GM18858 (cell line): ENCODE data around the gene UBAP2L.
"Not testable (repeated sequence)": the region's sequence is repeated elsewhere in the genome, so short reads cannot be mapped to it uniquely, and the experiment has no call there.

Source experiments
- ATAC-seq: cut with Tn5 transposase; IDR thresholded peaks from one replicate; pipeline ENCODE4 v1.9.1; 2021; ENCODE audit not compliant: unreplicated experiment

UBAP2L gene

DNA sequence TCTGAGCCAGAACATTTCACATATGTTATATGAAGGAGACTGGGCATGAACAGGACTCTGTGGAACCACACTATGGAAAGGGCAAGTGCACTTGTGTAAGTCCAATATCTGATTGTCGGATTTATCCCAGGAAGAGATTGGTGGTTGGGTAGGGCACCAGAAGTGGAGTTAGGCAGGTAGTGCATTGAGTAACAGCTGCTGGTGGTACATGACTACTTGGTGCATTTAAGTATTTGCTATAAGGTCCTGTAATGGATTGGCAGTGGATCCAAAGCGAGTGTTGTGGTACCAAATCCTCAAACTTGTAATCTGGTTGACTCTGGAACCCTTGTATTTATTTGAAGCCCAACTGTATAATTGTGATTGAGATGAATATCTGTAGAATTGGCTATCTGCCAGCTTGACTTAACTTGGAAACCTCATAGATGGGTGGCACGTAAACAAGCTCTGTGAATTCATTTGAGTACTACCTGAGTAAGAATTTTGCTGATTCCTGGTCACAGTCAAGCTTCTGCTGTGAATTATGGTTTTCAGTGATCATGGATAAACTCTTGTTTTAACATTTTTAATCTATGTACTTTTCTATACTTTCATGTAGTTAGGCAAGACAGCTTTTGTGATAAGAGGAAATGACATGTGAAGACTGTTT is 21.1 kb downstream of the UBAP2L start:
- no peak for ATAC-seq

DNA sequence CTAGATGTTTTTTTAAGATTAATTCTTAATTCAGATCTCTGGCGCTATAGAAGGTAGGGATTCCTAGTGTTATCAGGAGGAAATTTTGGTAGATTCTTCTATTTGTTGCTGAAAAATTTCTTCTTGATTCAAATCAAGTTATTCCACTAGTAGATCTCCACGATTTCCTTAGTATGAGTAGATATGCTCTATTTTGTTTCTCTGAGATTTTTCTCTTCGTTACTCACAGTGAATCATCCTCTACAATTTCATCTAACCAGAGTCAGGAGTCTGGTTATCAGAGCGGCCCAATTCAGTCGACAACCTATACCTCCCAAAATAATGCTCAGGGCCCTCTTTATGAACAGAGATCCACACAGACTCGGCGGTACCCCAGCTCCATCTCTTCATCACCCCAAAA is 32.9 kb downstream of the UBAP2L start:
- no peak for ATAC-seq

DNA sequence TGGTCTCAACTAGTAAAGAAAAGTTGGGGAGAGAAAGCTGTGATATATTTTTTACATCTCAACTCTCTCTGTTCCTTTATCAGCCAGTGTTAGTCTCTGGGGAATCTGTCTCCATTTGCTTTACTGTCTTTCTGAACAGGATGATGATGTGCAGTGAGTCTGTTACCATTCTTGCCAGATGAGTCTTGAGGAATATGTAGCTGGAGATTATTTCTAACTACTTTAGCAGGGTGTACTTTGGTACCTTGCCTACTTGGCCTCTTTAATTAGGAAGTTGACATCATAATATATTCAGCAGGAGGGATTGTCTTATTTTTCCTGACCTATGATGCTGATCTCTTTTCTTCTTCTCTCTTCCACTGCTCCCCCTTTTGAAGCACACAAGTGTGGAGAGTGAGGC is 35.9 kb downstream of the UBAP2L start:
- ATAC-seq = no peak

DNA sequence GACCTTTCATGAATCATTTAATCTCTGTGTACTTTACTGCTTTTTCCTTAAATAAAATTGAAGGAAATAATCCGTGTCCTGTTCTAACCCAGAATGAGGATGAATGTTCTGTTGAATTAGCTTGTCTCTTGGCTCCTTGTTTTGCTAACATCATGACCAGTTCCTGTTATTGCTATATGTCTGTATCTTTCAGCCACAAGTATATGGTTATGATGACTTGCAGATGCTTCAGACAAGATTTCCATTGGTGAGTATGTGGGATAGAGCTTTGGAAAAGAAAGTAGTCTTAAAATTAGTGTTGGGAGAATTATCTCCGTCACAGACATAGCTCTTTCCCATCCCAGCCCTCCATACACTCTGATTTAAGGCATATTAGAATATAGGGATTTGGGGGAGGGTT is 38.0 kb downstream of the UBAP2L start:
- ATAC-seq = no peak

DNA sequence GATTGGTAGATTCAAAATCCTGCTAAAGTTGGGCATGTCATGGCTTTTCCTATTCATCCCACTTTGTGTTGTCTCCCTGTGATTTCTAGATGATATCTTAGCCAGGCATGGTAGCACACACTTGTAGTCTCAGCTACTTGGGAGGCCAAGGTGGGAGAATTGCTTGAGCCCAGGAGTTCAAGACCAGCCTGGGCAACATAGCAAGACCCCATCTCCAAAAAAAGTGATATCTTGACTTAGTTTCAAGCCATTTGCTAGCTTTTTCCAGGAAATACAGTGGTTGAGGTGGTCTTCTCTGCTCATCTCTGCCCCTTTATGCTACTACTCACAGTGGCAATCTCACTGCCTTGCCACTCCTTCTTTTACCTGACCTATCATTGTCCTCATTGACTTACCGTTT is 39.4 kb downstream of the UBAP2L start:
- ATAC-seq = no peak

DNA sequence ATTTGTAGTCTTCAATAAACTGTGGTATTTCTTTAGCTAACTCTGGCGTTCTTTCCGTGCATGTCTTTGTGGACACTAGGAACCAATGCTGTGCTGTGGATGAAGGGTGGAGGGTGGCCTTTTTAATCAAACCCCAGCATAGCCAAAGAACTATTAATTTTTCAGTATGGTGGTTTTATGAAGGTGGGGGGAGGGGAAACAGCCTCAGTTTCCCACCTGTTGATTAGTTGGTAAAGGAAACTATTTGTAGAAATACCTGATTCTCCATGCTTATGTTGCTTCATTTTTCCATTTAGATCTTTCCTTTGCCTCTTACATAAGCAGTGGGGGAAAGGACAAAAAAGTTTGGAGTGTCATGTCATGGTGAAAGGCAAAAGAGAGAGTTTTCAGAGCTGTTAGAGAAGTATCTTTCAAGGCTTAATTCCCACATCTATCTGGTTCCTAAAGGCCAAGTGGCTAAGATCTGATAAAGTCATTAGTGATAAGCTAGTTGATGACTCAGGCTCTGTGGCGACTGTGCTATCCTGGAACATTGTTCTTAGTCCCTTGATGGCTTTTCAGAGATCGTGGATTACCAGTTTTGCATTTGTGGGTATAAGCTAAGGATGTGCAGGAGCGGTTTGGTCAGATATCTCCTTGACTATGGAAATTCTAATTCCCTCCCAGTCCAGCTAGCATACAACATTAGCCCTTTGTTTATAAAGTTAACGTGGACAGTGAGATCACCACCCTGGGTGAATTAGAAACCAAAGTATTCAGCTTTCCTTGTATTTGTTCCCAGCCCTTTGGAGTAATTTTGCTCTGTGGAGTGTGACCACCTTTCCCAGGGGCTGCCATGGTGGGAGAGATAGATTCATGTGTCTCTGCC is 42.9 kb downstream of the UBAP2L start:
- ATAC-seq = no peak

DNA sequence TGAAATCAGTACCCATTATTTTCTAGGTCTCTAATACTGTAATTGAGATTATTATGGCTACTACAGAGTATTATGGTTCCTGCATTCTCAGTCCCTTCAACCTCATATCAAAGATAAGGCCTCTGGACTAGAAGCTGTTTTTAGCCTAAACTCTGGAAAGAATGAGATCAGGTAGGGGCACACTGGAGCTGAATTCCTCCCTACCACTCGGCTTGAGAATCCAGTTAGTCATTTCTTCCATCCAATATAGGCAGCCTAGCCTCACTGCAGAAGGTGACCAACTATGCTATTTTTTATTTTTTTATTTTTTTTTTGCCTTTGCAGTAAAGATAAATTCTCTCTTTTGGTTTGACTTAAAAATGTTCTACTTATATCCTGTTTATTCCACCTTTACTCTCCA is 43.7 kb downstream of the UBAP2L start:
- no peak for ATAC-seq

DNA sequence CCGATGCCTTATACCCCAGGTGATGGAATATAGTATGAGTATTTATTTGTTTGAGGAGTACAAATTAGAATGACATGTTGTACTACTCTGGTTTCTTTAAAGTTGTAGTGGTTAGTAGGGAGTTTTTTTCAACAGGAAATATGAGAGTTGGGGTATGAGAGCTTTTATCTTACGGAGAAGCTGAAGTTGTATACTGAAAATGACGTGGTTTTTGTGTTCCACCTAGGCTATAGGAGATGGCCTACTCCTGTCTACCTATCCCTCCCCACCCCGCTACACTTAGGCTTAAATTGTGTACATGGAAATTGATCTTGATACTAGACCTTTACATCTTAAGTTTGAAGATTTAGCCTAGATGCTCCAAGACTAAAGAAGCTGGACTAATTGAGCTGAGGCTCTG is 44.8 kb downstream of the UBAP2L start:
- ATAC-seq = no peak

DNA sequence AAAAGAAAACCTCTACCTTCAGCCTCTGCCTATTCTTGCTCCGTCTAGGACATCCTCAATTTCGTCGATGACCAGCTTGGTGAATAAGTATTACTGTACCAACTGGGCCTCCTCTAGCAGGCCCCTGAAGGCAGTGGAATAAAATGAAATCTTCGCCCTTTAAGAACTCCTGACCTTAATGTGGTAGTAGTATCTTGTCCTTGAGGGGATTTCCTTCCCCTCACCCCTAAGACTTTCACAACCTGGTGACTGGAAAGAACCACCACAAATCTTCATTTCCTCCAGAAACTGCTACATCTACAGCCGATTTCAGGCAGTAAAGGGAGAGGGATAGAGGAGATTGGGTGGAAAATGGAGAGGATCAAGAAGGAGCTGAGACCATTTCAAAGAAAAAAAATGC is 50.1 kb downstream of the UBAP2L start:
- no peak for ATAC-seq

DNA sequence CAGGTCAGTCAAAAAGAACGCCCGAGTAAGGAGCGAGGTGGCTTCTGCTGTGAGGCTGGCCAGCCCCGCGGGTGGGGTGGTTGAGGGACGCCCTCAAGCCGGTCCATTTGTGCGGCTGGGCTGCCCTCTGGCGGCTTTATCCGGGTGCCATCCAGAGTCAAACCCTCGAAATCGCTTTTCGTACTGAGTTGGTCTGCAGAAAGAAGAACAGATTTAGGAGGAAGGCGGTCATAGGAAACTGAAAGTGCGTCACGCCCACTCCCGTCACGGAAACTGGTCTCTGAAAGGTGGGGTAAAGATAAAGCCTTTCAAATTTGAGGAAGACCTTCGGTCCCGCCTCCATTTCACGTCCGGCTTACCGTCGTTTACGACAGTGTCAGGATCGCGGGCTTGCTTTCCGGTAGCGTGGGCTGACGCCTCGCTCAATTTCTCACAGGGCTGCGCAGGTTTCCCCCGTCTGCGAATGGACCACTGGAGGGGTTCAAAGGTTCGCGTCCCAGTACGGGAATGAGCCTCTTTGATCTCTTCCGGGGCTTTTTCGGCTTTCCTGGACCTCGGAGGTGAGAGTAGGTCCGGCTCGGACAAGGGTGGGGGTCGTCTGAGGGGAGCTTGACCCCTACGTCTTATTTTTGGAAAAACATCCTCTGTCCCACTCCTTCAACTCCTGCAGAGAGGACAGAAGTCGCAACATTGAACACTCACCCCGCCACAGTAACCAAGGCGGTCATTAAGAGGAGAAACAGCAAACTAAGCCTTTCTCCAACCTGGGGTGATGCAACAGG is 51.7 kb downstream of the UBAP2L start, which contains the start of gene HAX1:
Gene HAX1, plus strand, starts transcription at position 413 of the 782 bp plus-strand sequence. Its CDS starts 95 bp downstream, at position 508.
- peak; percentile 73 for ATAC-seq

DNA sequence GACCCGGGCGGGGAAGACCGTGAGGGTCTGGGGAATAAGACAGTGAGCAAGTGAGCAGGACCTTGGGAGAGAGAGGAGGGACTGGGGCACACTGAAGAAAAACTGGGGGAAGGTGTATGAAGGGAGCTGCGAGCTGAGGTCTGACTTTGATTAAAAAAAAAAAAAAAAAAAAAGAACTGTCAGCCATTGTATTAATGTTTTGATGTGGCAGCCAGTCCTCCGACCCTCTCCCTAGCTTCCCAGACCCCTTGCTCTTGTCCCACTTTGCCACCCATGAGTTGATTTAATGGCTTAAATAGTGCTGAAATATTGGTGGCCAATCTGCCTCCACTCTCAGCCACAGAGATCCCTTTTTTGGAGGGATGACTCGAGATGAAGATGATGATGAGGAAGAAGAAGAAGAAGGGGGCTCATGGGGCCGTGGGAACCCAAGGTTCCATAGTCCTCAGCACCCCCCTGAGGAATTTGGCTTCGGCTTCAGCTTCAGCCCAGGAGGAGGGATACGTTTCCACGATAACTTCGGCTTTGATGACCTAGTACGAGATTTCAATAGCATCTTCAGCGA is 52.3 kb downstream of the UBAP2L start:
- no peak for ATAC-seq

DNA sequence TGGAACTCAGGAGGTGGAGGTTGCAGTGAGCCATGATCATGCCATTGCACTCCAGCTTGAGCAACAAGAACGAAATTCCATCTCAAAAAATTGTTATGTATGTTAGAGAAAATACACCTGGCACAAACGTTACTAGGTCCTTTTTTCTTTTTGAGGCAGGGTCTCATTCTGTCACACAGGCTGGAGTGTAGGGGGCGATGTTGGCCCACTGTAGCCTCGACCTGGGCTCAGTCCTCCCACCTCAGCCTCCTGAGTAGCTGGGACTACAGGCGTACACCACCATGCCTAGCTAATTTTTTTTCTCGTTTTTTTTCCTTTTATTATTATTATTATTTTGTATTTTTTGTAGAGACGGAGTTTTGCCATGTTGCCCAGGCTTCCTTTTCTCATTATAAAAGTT is 56.0 kb downstream of the UBAP2L start:
- ATAC-seq = no peak

DNA sequence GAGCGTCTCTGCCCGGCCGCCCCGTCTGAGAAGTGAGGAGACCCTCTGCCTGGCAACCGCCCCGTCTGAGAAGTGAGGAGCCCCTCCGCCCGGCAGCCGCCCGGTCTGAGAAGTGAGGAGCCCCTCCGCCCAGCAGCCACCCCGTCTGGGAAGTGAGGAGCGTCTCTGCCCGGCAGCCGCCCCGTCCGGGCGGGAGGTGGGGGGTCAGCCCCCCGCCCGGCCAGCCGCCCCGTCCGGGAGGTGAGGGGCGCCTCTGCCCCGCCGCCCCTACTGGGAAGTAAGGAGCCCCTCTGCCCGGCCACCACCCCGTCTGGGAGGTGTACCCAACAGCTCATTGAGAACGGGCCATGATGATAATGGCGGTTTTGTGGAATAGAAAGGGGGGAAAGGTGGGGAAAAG is 66.8 kb downstream of the UBAP2L start:
- not testable (repeated sequence) for ATAC-seq

DNA sequence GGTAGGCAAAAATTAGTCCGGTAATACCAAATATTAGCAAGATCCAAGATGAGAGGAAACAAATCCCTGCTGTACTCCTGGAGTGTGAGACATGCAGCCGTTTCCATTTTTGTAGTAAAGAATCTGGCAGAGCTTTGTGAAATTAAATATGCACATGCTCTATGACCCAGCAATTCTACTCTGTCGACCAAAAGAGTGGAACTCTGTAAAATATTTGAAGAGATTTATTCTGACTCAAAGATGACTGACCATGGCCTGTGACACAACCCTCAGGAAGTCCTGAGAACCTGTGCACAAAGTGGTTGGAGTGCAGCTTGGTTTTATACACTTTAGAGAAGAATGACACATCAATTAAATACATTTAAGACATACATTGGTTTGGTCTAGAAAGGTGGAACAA is 67.9 kb downstream of the UBAP2L start:
- ATAC-seq = no peak

DNA sequence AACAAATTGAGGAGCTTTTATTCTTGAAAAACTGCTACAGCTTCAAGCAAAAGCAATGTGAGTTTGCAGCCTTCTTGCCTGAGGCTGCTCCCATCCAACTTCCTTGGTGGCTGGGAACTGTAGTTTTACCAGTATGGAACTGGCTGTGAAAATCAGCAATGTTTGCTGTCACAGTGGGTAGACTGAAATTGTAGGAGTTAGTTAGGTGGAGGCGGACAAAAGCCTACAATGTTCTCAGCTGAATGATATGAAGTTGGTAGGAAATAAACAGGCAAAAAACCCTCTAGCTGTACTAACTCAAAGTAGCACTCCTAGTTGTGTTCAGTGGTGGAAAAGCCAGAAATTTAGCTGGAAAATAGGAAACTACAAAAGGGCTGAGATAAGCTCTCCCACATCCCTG is 70.2 kb downstream of the UBAP2L start:
- no peak for ATAC-seq

DNA sequence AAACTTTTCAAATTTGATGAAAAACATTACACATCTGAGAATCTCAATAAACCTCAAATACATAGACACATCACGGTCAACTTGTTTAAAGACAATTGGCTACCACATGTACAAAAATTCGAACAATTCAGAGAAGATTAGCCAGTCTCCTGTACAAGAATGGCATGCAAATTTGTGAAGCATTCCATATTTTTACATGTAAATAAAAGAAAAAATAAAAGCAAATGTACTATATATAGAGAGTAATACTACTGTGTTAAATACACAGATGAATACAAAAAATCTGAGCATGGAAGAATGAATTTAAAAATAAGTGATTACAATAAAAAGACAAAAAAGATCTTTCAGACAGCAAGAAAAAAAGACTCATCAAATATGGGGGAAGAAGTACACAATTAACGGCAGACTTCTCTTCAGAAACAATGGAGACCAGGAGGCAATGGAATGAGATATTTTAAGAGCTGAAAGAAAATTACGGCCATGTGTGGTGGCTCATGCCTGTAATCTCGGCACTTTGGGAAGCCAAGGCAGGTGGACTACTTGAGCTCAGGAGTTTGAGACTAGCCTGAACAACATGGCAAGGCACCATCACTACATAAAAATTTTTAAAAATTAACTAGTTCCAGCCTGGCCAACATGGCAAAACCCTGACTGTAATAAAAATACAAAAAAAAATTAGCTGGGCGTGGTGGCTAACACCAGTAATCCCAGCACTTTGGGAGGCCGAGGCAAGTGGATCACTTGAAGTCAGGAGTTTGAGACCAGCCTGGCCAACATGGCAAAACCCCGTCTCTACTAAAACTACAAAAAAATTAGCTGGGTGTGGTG is 74.9 kb downstream of the UBAP2L start:
- ATAC-seq = no peak

DNA sequence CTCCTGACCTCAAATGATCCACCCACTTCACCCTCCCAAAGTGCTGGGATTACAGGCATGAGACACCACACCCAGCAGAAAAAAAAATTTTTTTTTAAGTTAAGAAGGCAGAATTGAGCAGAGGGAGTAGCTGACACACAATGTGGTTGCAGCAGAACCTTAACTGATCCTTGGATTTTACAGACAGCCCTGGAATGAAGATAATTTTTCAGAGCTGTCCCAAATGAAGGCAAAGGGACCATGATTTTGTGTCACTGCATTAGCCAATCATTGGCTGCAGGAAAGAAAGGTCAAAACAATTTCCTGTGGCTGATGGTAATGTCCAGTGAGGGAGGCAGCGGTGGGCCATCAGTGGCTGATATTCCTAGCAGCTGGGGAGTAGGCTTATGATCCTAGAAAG is 80.8 kb downstream of the UBAP2L start:
- no peak for ATAC-seq

DNA sequence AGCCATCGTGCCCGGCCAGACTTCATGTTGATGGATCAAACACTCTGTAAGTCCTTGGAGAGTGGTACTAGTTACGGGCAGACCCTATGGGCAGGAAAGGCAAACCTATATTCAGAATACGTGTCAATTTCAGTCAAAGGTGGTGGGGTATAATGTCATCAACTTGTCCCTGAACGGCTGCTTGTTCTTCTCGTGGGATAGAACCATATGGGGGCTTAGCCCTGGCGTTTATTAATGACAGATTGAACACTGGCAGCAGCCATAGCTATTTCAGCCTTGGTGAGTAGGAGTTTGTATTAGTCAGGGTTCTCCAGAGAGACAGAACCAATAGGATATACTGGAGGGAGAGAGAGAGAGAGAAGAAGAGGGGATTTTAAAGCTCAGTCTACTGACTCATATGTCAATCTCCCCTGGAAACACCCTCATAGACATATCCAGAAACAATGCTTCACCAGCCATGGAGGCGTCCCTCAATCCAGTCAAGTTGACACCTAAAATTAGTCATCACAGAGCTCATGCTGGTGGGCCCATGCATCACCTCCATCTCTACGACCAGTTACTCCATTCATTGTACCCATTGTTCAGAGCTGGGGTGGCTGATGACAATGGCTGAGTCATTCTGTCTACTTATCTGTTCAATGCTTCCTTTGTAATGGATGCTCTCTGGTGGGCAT is 84.0 kb downstream of the UBAP2L start:
- ATAC-seq = no peak

DNA sequence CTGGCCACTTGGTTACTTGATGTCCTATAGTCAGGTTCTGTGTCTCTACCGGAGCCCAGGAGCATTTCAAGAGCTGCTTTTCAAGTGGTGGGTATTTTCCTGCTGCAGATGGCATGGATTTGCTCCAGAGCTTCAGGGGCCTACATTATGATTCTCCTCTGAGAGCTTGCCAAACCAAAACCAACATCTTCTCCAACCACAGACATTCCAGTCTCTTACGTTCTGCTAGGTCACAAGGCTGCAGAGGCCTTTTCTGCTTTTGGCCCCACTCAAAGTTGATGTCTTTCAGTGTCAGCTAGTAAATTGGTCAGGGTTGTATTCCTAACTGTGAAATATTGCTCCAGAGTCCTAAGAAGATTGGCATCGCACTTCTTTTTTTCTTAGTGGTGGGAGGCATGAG is 85.4 kb downstream of the UBAP2L start:
- ATAC-seq = no peak

DNA sequence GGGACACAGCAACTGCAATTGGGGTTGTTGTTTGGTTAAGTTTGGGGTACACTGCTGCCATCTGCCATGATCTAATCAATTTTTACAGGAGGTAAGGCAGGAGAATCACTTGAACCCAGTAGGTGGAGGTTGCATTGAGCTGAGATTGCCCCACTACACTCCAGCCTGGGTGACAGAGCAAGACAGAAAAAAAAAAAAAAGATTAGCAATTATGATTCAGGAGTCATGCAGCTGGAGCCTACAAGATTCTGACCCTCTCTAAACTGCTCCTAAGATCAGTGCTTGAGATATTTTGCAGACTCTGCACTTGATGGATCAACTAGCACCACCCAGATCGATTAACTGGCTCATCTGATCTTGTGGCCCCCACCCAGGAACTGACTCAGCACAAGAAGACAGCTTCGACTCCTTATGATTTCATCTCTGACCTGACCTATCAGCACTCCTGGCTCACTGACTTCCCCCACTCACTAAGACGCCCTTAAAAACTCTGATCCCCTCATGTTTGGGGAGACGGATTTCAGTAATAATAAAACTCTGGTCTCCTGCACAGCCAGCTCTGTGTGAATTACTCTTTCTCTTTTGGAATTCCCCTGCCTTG is 87.0 kb downstream of the UBAP2L start:
- not testable (repeated sequence) for ATAC-seq
